HepG2 (cell line): ENCODE results near the gene PRSS36. TPM values are rescaled to one million over a fixed set of nuclear protein-coding genes. Genes with fewer than 3 reads are reported as not detected.
A peak's percentile ranks its signal among the peaks of the same experiment; 100 is the strongest.

Source experiments
- ATAC-seq: fragments of 200-7000 bp; cut with Tn5 transposase; 3 replicates; pipeline ENCODE4 v1.9.1; 2020; ENCODE audit warnings: mild to moderate bottlenecking, moderate library complexity
- BruUV-seq: library from RNA; stranded (reverse); fragments of 400-500 nt; replicated peaks from 2 replicates; lab custom pipeline; 2021; lab: Mats Ljungman, UMichigan
- CTCF ChIA-PET: fragments of 300-600 bp; formaldehyde crosslinking; extraction: SDS; loops from one replicate; lab custom pipeline; 2021; ENCODE audit warnings: low total read pairs, inconsistent platforms, low intra/inter-chr PET ratio; lab: Yijun Ruan, JAX
- POLR2A ChIA-PET: fragments of 350-600 bp; sonication (Branson Sonifier 250); formaldehyde crosslinking; loops from one replicate; lab custom pipeline; 2020; ENCODE audit warnings: antibody characterized with exemption, inconsistent platforms; lab: Yijun Ruan, JAX
- DNase-seq: peaks from one replicate; pipeline ENCODE4 v3.0.0-alpha.2; 2015; ENCODE audit warnings: low spot score
- FAIRE-seq: peaks from 3 replicates; lab custom pipeline; 2011; peaks lifted over from hg19 to GRCh38; lab: Jason Lieb, UNC
- H2AFZ ChIP-seq: one replicate; pipeline ENCODE4 v1.6.1; 2011; ENCODE audit warnings: low read length, inconsistent platforms
- H3K27ac ChIP-seq: fragments of 300-600 bp; 3 replicates; pipeline ENCODE4 v1.8.0; 2011; ENCODE audit warnings: mixed run types, mild to moderate bottlenecking, mixed read lengths, low read length, inconsistent platforms; ENCODE audit not compliant: insufficient read depth; ENCODE audit errors: extremely low read length
- H3K27me3 ChIP-seq, 2 experiments: fragments of 200-600 bp in 1 of 2; 2 replicates in 1 of 2; 3 replicates in 1 of 2; pipeline versions ENCODE4 v1.6.0 to v1.8.0; 2011; ENCODE audit warnings: low read length in 2 of 2, mild to moderate bottlenecking in 2 of 2, moderate library complexity in 2 of 2, inconsistent platforms in 1 of 2; ENCODE audit not compliant: insufficient read depth in 2 of 2, control insufficient read depth in 1 of 2
- H3K36me3 ChIP-seq, 2 experiments: fragments of 200-600 bp in 1 of 2; replicated peaks in 1 of 2; 2 replicates in 1 of 2; 3 replicates in 1 of 2; pipeline versions ENCODE4 v1.5.1 to v1.8.0; 2011; ENCODE audit warnings: low read length in 2 of 2, inconsistent platforms in 1 of 2; ENCODE audit not compliant: insufficient read depth in 2 of 2, control insufficient read depth in 1 of 2
- H3K4me1 ChIP-seq: 2 replicates; pipeline ENCODE4 v1.5.1; 2012; ENCODE audit warnings: low read length, inconsistent platforms; ENCODE audit not compliant: insufficient read depth
- H3K4me2 ChIP-seq: 2 replicates; pipeline ENCODE4 v1.6.0; 2011; ENCODE audit warnings: low read depth, low read length, inconsistent platforms
- H3K4me3 ChIP-seq, 3 experiments: fragments of 200-600 bp in 1 of 3; sonication (generic), shearing (Covaris generic) in 1 of 3; replicated peaks in 1 of 3; 2 replicates each; pipeline ENCODE4 v1.5.1; 2011 to 2016; ENCODE audit warnings: low read length in 3 of 3, inconsistent platforms in 2 of 3, low read depth in 2 of 3, mild to moderate bottlenecking in 2 of 3, control low read depth in 1 of 3, mixed read lengths in 1 of 3; ENCODE audit not compliant: insufficient read depth in 1 of 3
- H3K79me2 ChIP-seq: one replicate; pipeline ENCODE4 v1.6.1; 2011; ENCODE audit warnings: low read length, inconsistent platforms; ENCODE audit not compliant: insufficient read depth
- H3K9ac ChIP-seq: 2 replicates; pipeline ENCODE4 v1.6.0; 2011; ENCODE audit warnings: mild to moderate bottlenecking, low read depth, low read length, inconsistent platforms; ENCODE audit not compliant: insufficient read depth
- H3K9me3 ChIP-seq: 2 replicates; pipeline ENCODE4 v1.5.1; 2012; ENCODE audit warnings: mild to moderate bottlenecking, low read length
- H4K20me1 ChIP-seq: 2 replicates; pipeline ENCODE4 v1.6.0; 2011; ENCODE audit warnings: inconsistent platforms, mild to moderate bottlenecking, low read length, moderate library complexity; ENCODE audit not compliant: insufficient read depth
- BCL6 ChIP-seq: IDR thresholded peaks from 2 replicates; pipeline ENCODE4 v1.6.1; 2016; ENCODE audit warnings: missing genetic modification reagents, missing compliant biosample characterization
- CBX1 ChIP-seq: IDR thresholded peaks from one replicate; pipeline ENCODE4 v1.6.1; 2016; ENCODE audit warnings: antibody characterized with exemption, low read depth
- GPBP1L1 ChIP-seq: sonication (generic); formaldehyde crosslinking; IDR thresholded peaks from 2 replicates; pipeline ENCODE4 v1.5.0; 2020; ENCODE audit warnings: mild to moderate bottlenecking, missing genetic modification reagents
- HNF4A ChIP-seq: sonication (generic); formaldehyde crosslinking; IDR thresholded peaks from 2 replicates; pipeline ENCODE4 v1.4.0; 2020; ENCODE audit warnings: missing genetic modification reagents
- KDM5B ChIP-seq: sonication (generic); formaldehyde crosslinking; IDR thresholded peaks from 2 replicates; pipeline ENCODE4 v1.4.0; 2020; ENCODE audit warnings: missing genetic modification reagents, mild to moderate bottlenecking, borderline replicate concordance
- KLF12 ChIP-seq: sonication (generic); formaldehyde crosslinking; IDR thresholded peaks from 2 replicates; pipeline ENCODE4 v1.4.0; 2020; ENCODE audit warnings: missing genetic modification reagents, borderline replicate concordance
- KLF13 ChIP-seq: sonication (generic); formaldehyde crosslinking; IDR thresholded peaks from 2 replicates; pipeline ENCODE4 v1.4.0; 2020; ENCODE audit warnings: mild to moderate bottlenecking, missing genetic modification reagents
- NFKB2 ChIP-seq: sonication (generic); formaldehyde crosslinking; IDR thresholded peaks from 2 replicates; pipeline ENCODE4 v1.4.0; 2020; ENCODE audit warnings: missing genetic modification reagents, borderline replicate concordance
- POLR2A ChIP-seq, 2 experiments: IDR thresholded peaks; 2 replicates each; pipeline ENCODE4 v1.6.1; 2011; ENCODE audit warnings: low read depth in 2 of 2, low read length in 2 of 2, mild to moderate bottlenecking in 1 of 2, moderate library complexity in 1 of 2; ENCODE audit not compliant: insufficient read depth in 1 of 2
- POLR2AphosphoS5 ChIP-seq: IDR thresholded peaks from 2 replicates; pipeline ENCODE4 v1.6.1; 2012; ENCODE audit warnings: low read depth, low read length
- SP4 ChIP-seq: sonication (generic); formaldehyde crosslinking; IDR thresholded peaks from 2 replicates; pipeline ENCODE4 v1.8.1; 2023; ENCODE audit warnings: mild to moderate bottlenecking, missing genetic modification reagents
- STAT6 ChIP-seq: sonication (generic); formaldehyde crosslinking; IDR thresholded peaks from 2 replicates; pipeline ENCODE4 v1.4.0; 2020; ENCODE audit warnings: missing genetic modification reagents, mild to moderate bottlenecking, borderline replicate concordance
- THAP7 ChIP-seq: sonication (generic); formaldehyde crosslinking; IDR thresholded peaks from 2 replicates; pipeline ENCODE4 v1.8.1; 2023; ENCODE audit warnings: mild to moderate bottlenecking, missing genetic modification reagents
- ZGPAT ChIP-seq: IDR thresholded peaks from 2 replicates; pipeline ENCODE4 v1.6.1; 2016; ENCODE audit warnings: mild to moderate bottlenecking
- ZNF34 ChIP-seq: sonication (generic); formaldehyde crosslinking; IDR thresholded peaks from 2 replicates; pipeline ENCODE4 v1.4.0; 2020; ENCODE audit warnings: mild to moderate bottlenecking, missing genetic modification reagents, borderline replicate concordance
- ZNF564 ChIP-seq: sonication (generic); formaldehyde crosslinking; IDR thresholded peaks from 2 replicates; pipeline ENCODE4 v1.8.1; 2023; ENCODE audit warnings: mild to moderate bottlenecking, missing genetic modification reagents
- ZNF83 ChIP-seq: sonication (generic); formaldehyde crosslinking; IDR thresholded peaks from 2 replicates; pipeline ENCODE4 v1.4.0; 2020; ENCODE audit warnings: missing genetic modification reagents, mild to moderate bottlenecking, borderline replicate concordance
- ZNF879 ChIP-seq: sonication (generic); formaldehyde crosslinking; IDR thresholded peaks from 2 replicates; pipeline ENCODE4 v1.8.1; 2023; ENCODE audit warnings: missing genetic modification reagents
- WGBS: methylation state at CpG from one replicate; pipeline ENCODE4 v1.1.6; 2017; ENCODE audit warnings: low lambda C conversion rate; 5-methylcytosine and 5-hydroxymethylcytosine counted together
- in situ Hi-C: cut with HindIII; loops from 2 replicates; pipeline ENCODE4 v1.10.0; 2017; ENCODE audit warnings: low pct_unique_long_range_greater_than_20kb; ENCODE audit not compliant: extremely low pct_ligation_motif_present
- intact Hi-C: fragments of 100-400 bp; cut with micrococcal nuclease; formaldehyde crosslinking; loops from one replicate; pipeline ENCODE4 v1.10.0; 2022; ENCODE audit not compliant: unreplicated experiment
- polyA plus RNA-seq, 8 experiments: library from polyadenylated mRNA; depleted of rRNA in 3 of 8; stranded (reverse) in 7 of 8; unstranded in 1 of 8; fragments of >200 nt; fragmentation: Illumina TruSeq in 4 of 8; extraction: Trizol in 4 of 8; gene quantifications; 2 replicates each; pipeline versions ENCODE4 v1.2.1 to v1.2.3, GENCODE V29; 2011 to 2016; ENCODE audit warnings: low read depth in 4 of 8, missing spikeins in 1 of 8, mixed read lengths in 1 of 8; ENCODE audit not compliant: insufficient read depth in 1 of 8
- total RNA-seq, 5 experiments: library from RNA; depleted of rRNA; stranded (reverse); fragments of >200 nt; fragmentation: Illumina TruSeq; extraction: Trizol; gene quantifications; 2 replicates each; pipeline ENCODE4 v1.2.3, GENCODE V29; 2016; ENCODE audit warnings: low read depth in 1 of 5

The PRSS36 gene
- total and polyA plus RNA-seq, 2 of the 13 experiments (the other 11 are each of a cell fraction or from before 2014, with no cell fraction given): 1.5 to 2.1 TPM

GRCh38 chr16:31094088-31094423 is 55.8 kb downstream of the PRSS36 start (continued):
- TF ChIP-seq ZNF34: 0 out of 2 replicates have a peak, but pooled peaks have one; percentile 44
- TF ChIP-seq ZNF879: 0 out of 2 replicates have a peak, but pooled peaks have one; percentile 2
- TF ChIP-seq ZNF83 (CRISPR knock-in tag): 0 out of 2 replicates have a peak, but pooled peaks have one; percentile 38
- TF ChIP-seq NFKB2: 0 out of 2 replicates have a peak, but pooled peaks have one; percentile 5
- no peak for TF ChIP-seq ZNF564 (CRISPR knock-in tag)
- 0 out of 2 replicates have a peak, but pooled peaks have one; percentile 0 for TF ChIP-seq THAP7 (CRISPR knock-in tag)

- peak; percentile 74 for DNase-seq
- in situ Hi-C loops: no loop called here
- TF ChIP-seq STAT6 (CRISPR knock-in tag): no peak
- peak; percentile 35 for TF ChIP-seq CBX1
- TF ChIP-seq ZGPAT (CRISPR knock-in tag): peak; percentile 65; the same call in 1 of the 2 replicates
- TF ChIP-seq BCL6 (CRISPR knock-in tag): peak; percentile 45; the same call in 1 of the 2 replicates
- TF ChIP-seq KLF13 (CRISPR knock-in tag): no peak
- TF ChIP-seq GPBP1L1 (CRISPR knock-in tag): no peak
- peak; percentile 54 for TF ChIP-seq HNF4A
- no peak for TF ChIP-seq KLF12 (CRISPR knock-in tag)
- 0 out of 2 replicates have a peak, but pooled peaks have one; percentile 46 for TF ChIP-seq SP4 (CRISPR knock-in tag)
- peak; percentile 35; the same call in 1 of the 2 replicates for TF ChIP-seq KDM5B (CRISPR knock-in tag)
- TF ChIP-seq POLR2A (IDR thresholded peaks at IDR 0.05; ENCODE audit: insufficient read depth in 1 of 2, low read depth in 2 of 2, low read length in 2 of 2): peak; percentile 54 to 71; a peak in 2 of 4 replicates
- TF ChIP-seq POLR2AphosphoS5: peak; percentile 44
These were observed 56.6 kb downstream of the PRSS36 start for GRCh38 chr16:31093132-31093703.

More at GRCh38 chr16:31093132-31093703, 56.6 kb downstream of the PRSS36 start:
- H3K27ac ChIP-seq: peak overlapping the region; percentile 84
- intact Hi-C loops: loop anchor here (1.0 to 10.0 kb wide), 2 partner anchors 49 to 138 kb away; partner anchors contain the start of gene SETD1A
- H3K4me1 ChIP-seq: peaks cover 27% of the 10 kb centered on the region
- H3K4me2 ChIP-seq: peak overlapping the region; percentile 99
- H3K9ac ChIP-seq: peak overlapping the region; percentile 94
- H4K20me1 ChIP-seq: peaks cover 12% of the 10 kb centered on the region
- H3K27me3 ChIP-seq: no peaks in the 10 kb centered on the region; a peak in 1 of 5 replicates
- H2AFZ ChIP-seq: no peak overlapping the region
- WGBS: 5% methylated on average over 17 of the region's 17 CpGs
- ChIA-PET CTCF (no interaction called here), POLR2A (interaction anchor here (0.7 to 5.0 kb wide), 15 partner anchors 9 to 138 kb away, joined by 3 to 49 read pairs (median 6); partner anchors contain the start of genes FUS, HSD3B7, KAT8 and STX4)
- BruUV-seq: no TSS peak
- H3K36me3 ChIP-seq: peaks cover 13 to 32% of the 10 kb centered on the region in 2 experiments
- ATAC-seq (peak; percentile 36), FAIRE-seq (peak; percentile 74)
- peak overlapping the region; percentile 80 to 100 (median 82) for H3K4me3 ChIP-seq
- no peaks in the 10 kb centered on the region for H3K9me3 ChIP-seq
- peaks cover 33% of the 10 kb centered on the region for H3K79me2 ChIP-seq
